GM18499 (cell line): ENCODE data around the gene TCP11.
"Not testable (repeated sequence)": the region's sequence is repeated elsewhere in the genome, so short reads cannot be mapped to it uniquely, and the experiment has no call there.

Experiments
- ATAC-seq: cut with Tn5 transposase; IDR thresholded peaks from one replicate; pipeline ENCODE4 v1.9.1; 2021; ENCODE audit warnings: moderate number of reproducible peaks; ENCODE audit not compliant: insufficient read depth, unreplicated experiment

TCP11 gene

GRCh38 chr6:35148167-35148741 is 7.1 kb upstream of the TCP11 start:
- no peak for ATAC-seq

GRCh38 chr6:35147486-35147885 is 6.3 kb upstream of the TCP11 start:
- no peak for ATAC-seq

- no peak for ATAC-seq
Observed at GRCh38 chr6:35147026-35147425, 5.9 kb upstream of the TCP11 start.

GRCh38 chr6:35146453-35146852 is 5.3 kb upstream of the TCP11 start:
- no peak for ATAC-seq

GRCh38 chr6:35145757-35146156 is 4.6 kb upstream of the TCP11 start:
- no peak for ATAC-seq

- no peak for ATAC-seq
Observed at GRCh38 chr6:35142588-35143569, 1.7 kb upstream of the TCP11 start.

GRCh38 chr6:35140639-35141006 is 516 bp downstream of the TCP11 start:
- ATAC-seq = no peak

- ATAC-seq = no peak
Observed at GRCh38 chr6:35139924-35140638, 1.1 kb downstream of the TCP11 start.

GRCh38 chr6:35139470-35139869 is 1.7 kb downstream of the TCP11 start:
- ATAC-seq = no peak

- not testable (repeated sequence) for ATAC-seq
Observed at GRCh38 chr6:35138191-35138590, 2.9 kb downstream of the TCP11 start.

- no peak for ATAC-seq
Observed at GRCh38 chr6:35136185-35136584, 5.0 kb downstream of the TCP11 start.

- ATAC-seq = no peak
Observed at GRCh38 chr6:35128496-35128895, 12.6 kb downstream of the TCP11 start.

GRCh38 chr6:35128042-35128441 is 13.1 kb downstream of the TCP11 start:
- no peak for ATAC-seq

- no peak for ATAC-seq
Observed at GRCh38 chr6:35124356-35124755, 16.8 kb downstream of the TCP11 start.

- ATAC-seq = no peak
Observed at GRCh38 chr6:35120746-35121145, 20.4 kb downstream of the TCP11 start.

- ATAC-seq = no peak
Observed at GRCh38 chr6:35108309-35108885, 32.7 kb downstream of the TCP11 start.

- ATAC-seq = not testable (repeated sequence)
Observed at GRCh38 chr6:35107761-35108160, 33.4 kb downstream of the TCP11 start.

- not testable (repeated sequence) for ATAC-seq
Observed at GRCh38 chr6:35107208-35107607, 33.9 kb downstream of the TCP11 start.

GRCh38 chr6:35106061-35106460 is 35.1 kb downstream of the TCP11 start:
- ATAC-seq = not testable (repeated sequence)

GRCh38 chr6:35105078-35105477 is 36.1 kb downstream of the TCP11 start:
- ATAC-seq = no peak

- ATAC-seq = no peak
Observed at GRCh38 chr6:35099116-35099515, 42.0 kb downstream of the TCP11 start.
